ENCODE measurements around the gene NT5DC4.

- TF ChIP-seq CTCF (IDR thresholded peaks at IDR 0.05; ENCODE audit: insufficient read depth, low read length) (no peak), REST (IDR thresholded peaks at IDR 0.05; ENCODE audit: insufficient replicate concordance, low read depth) (no peak), SPI1 (IDR thresholded peaks at IDR 0.05; ENCODE audit: borderline replicate concordance, low read depth) (no peak), POLR2AphosphoS5 (IDR thresholded peaks at IDR 0.05; ENCODE audit: low read depth) (no peak), GABPA (IDR thresholded peaks at IDR 0.05; ENCODE audit: low read depth) (no peak)
Measured at GRCh38 chr2:112725545-112726457, 5.0 kb downstream of the NT5DC4 start.

Data from HL-60 (cell line).